Stimulated activated CD8-positive, alpha-beta memory T cell treated with anti-CD3 and anti-CD28 coated beads, Interleukin-12 subunit alpha, Interleukin-12 subunit beta, amount 100 ng/mL, for 1 hour (primary cell): ENCODE measurements around the gene RNU11.
"Not testable (repeated sequence)": the region's sequence is repeated elsewhere in the genome, so short reads cannot be mapped to it uniquely, and the experiment has no call there.

Source experiments
- DNase-seq: peaks from one replicate; pipeline ENCODE4 v3.0.0-alpha.2; 2020; ENCODE audit warnings: low read depth

RNU11 gene

GRCh38 chr1:28648474-28649198 is at the start of gene RNU11:
TSS of gene RNU11 (plus strand) at chr1:28648600.
- peak; percentile 82 for DNase-seq

GRCh38 chr1:28601696-28602095 is 46.7 kb upstream of the RNU11 start:
- no peak for DNase-seq

- DNase-seq: no peak
These were observed 45.6 kb upstream of the RNU11 start for GRCh38 chr1:28602536-28603439.

GRCh38 chr1:28604411-28604810 is 44.0 kb upstream of the RNU11 start:
- no peak for DNase-seq

- DNase-seq: no peak
These were observed 43.4 kb upstream of the RNU11 start for GRCh38 chr1:28604962-28605361.

- no peak for DNase-seq
These were observed 41.6 kb upstream of the RNU11 start for GRCh38 chr1:28606771-28607170.

GRCh38 chr1:28613175-28613574 is 35.2 kb upstream of the RNU11 start:
- DNase-seq: no peak

- DNase-seq: no peak
These were observed 16.7 kb upstream of the RNU11 start for GRCh38 chr1:28631713-28632112.

GRCh38 chr1:28632560-28632959 is 15.8 kb upstream of the RNU11 start:
- no peak for DNase-seq

GRCh38 chr1:28640766-28641165 is 7.6 kb upstream of the RNU11 start:
- no peak for DNase-seq

GRCh38 chr1:28642056-28642846 is 6.1 kb upstream of the RNU11 start:
- no peak for DNase-seq

GRCh38 chr1:28642847-28643635 is 5.4 kb upstream of the RNU11 start, which contains the start of gene TAF12:
TSS of gene TAF12 (minus strand) at chr1:28643067. CDS start at chr1:28622081, 20,986 bp downstream.
- peak; percentile 84 for DNase-seq

GRCh38 chr1:28644494-28644893 is 3.9 kb upstream of the RNU11 start:
- no peak for DNase-seq

- DNase-seq: not testable (repeated sequence)
These were observed 3.0 kb upstream of the RNU11 start for GRCh38 chr1:28645406-28645805.

GRCh38 chr1:28646040-28646439 is 2.4 kb upstream of the RNU11 start:
- no peak for DNase-seq

- peak; percentile 81 for DNase-seq
These were observed 359 bp upstream of the RNU11 start for GRCh38 chr1:28648008-28648473.

- DNase-seq: not testable (repeated sequence)
These were observed 4.7 kb downstream of the RNU11 start for GRCh38 chr1:28653063-28653462.

- DNase-seq: not testable (repeated sequence)
These were observed 5.5 kb downstream of the RNU11 start for GRCh38 chr1:28653870-28654269.

- DNase-seq: not testable (repeated sequence)
These were observed 7.3 kb downstream of the RNU11 start for GRCh38 chr1:28655448-28656311.

- DNase-seq: no peak
These were observed 7.9 kb downstream of the RNU11 start for GRCh38 chr1:28656335-28656734.
